HEK293 (cell line): ENCODE data around the gene MAFF.

Experiments
- FEZF1 ChIP-seq: fragments of 450-650 bp; formaldehyde crosslinking; IDR thresholded peaks from 2 replicates; pipeline ENCODE4 v1.5.1; 2016; ENCODE audit warnings: missing biosample characterization, missing genetic modification characterization
- KLF16 ChIP-seq: fragments of 450-650 bp; formaldehyde crosslinking; IDR thresholded peaks from 2 replicates; pipeline ENCODE4 v1.5.1; 2017; ENCODE audit warnings: missing biosample characterization, missing genetic modification characterization
- KLF7 ChIP-seq: fragments of 450-650 bp; formaldehyde crosslinking; IDR thresholded peaks from 2 replicates; pipeline ENCODE4 v1.5.1; 2016; ENCODE audit warnings: missing biosample characterization, missing genetic modification characterization, borderline replicate concordance
- KLF8 ChIP-seq: fragments of 450-650 bp; formaldehyde crosslinking; IDR thresholded peaks from 2 replicates; pipeline ENCODE4 v1.5.1; 2016; ENCODE audit warnings: missing biosample characterization, missing genetic modification characterization
- ZFP3 ChIP-seq: fragments of 450-650 bp; formaldehyde crosslinking; IDR thresholded peaks from 2 replicates; pipeline ENCODE4 v1.5.1; 2016; ENCODE audit warnings: low read depth, missing biosample characterization, missing genetic modification characterization
- ZNF157 ChIP-seq: fragments of 450-650 bp; formaldehyde crosslinking; IDR thresholded peaks from 2 replicates; pipeline ENCODE4 v1.5.1; 2016; ENCODE audit warnings: missing biosample characterization, missing genetic modification characterization
- ZNF2 ChIP-seq: fragments of 450-650 bp; formaldehyde crosslinking; IDR thresholded peaks from 2 replicates; pipeline ENCODE4 v1.5.1; 2016; ENCODE audit warnings: missing biosample characterization, missing genetic modification characterization
- ZNF423 ChIP-seq: fragments of 450-650 bp; formaldehyde crosslinking; IDR thresholded peaks from 2 replicates; pipeline ENCODE4 v1.5.1; 2016; ENCODE audit warnings: missing biosample characterization, missing genetic modification characterization
- ZNF433 ChIP-seq: fragments of 450-650 bp; formaldehyde crosslinking; IDR thresholded peaks from 2 replicates; pipeline ENCODE4 v1.5.1; 2016; ENCODE audit warnings: missing biosample characterization, missing genetic modification characterization, low read depth
- ZNF48 ChIP-seq: fragments of 450-650 bp; formaldehyde crosslinking; IDR thresholded peaks from 2 replicates; pipeline ENCODE4 v1.5.1; 2016; ENCODE audit warnings: missing biosample characterization, missing genetic modification characterization
- ZNF544 ChIP-seq: fragments of 450-650 bp; formaldehyde crosslinking; IDR thresholded peaks from 2 replicates; pipeline ENCODE4 v1.5.0; 2017; ENCODE audit warnings: missing biosample characterization, missing genetic modification characterization
- ZNF677 ChIP-seq: fragments of 450-650 bp; IDR thresholded peaks from 2 replicates; pipeline ENCODE4 v1.5.0; 2018; ENCODE audit warnings: missing biosample characterization, mild to moderate bottlenecking, missing genetic modification characterization, moderate library complexity
- TF ChIP-seq, protein P1 (sequence below): fragments of 450-650 bp; formaldehyde crosslinking; IDR thresholded peaks from 2 replicates; pipeline ENCODE4 v1.5.1; 2016; ENCODE audit warnings: missing biosample characterization, missing genetic modification characterization
- TF ChIP-seq, protein P2 (sequence below): fragments of 450-650 bp; formaldehyde crosslinking; conservative IDR thresholded peaks from 2 replicates; pipeline ENCODE4 v1.5.1; 2016; ENCODE audit warnings: low read depth, missing biosample characterization, missing genetic modification characterization
- TF ChIP-seq, protein P3 (sequence below): fragments of 450-650 bp; IDR thresholded peaks from 2 replicates; pipeline ENCODE4 v1.5.1; 2018; ENCODE audit warnings: missing biosample characterization, mild to moderate bottlenecking, missing genetic modification characterization
- TF ChIP-seq, protein P4 (sequence below): fragments of 450-650 bp; formaldehyde crosslinking; IDR thresholded peaks from 2 replicates; pipeline ENCODE4 v1.5.1; 2016; ENCODE audit warnings: missing biosample characterization, missing genetic modification characterization
- TF ChIP-seq, protein P5 (sequence below): fragments of 450-650 bp; formaldehyde crosslinking; IDR thresholded peaks from 2 replicates; pipeline ENCODE4 v1.5.1; 2016; ENCODE audit warnings: missing biosample characterization, missing genetic modification characterization
- TF ChIP-seq, protein P6 (sequence below): sonication (generic); formaldehyde crosslinking; IDR thresholded peaks from 2 replicates; pipeline ENCODE4 v1.8.1; 2022; ENCODE audit warnings: mild to moderate bottlenecking, moderate library complexity, missing genetic modification reagents
- TF ChIP-seq, protein P7 (sequence below): fragments of 450-650 bp; formaldehyde crosslinking; IDR thresholded peaks from 2 replicates; pipeline ENCODE4 v1.5.1; 2016; ENCODE audit warnings: missing biosample characterization, missing genetic modification characterization

MAFF gene

DNA sequence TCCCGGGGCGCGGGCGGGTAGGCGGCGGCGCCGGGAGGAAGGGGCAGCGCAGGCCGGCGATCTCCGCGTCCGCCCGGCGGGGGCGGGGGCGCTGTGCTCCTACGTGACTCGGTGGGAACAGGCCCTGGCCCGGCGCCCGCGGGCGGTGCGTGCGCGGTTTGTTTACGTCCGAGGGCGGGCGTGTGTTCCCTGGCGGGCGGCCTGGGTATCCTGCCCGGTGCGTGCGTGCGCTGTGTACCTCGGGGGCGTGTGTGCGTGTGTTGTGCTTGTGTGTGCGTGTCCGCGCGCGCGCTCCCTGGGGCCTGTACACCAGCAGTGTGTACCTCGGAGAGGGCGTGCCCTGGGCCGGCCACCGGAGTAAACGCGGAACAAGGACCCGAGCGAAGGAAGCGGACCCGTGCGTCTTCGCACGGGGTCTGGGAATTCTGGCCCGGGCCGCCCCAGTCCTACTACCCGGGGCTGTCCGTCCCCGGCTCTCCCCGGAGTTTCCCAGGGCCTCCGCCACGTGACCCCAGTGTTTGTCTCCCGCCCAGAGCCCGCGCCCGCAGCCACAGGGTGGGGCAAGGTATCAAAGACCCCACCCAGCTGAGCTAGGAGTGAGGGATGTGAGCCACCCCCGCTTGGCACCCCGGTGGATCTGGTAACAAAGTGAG lies 769 bp downstream of the MAFF start (continued):
- TF ChIP-seq ZNF423 (no peak), KLF8 (0 out of 2 replicates have a peak, but pooled peaks have one; percentile 69), ZNF544 (tag by site-specific recombination) (no peak), FEZF1 (tag by site-specific recombination) (no peak), ZNF48 (tag by site-specific recombination) (no peak), ZNF2 (tag by site-specific recombination) (no peak), ZFP3 (no peak), ZNF677 (0 out of 2 replicates have a peak, but pooled peaks have one; percentile 10), KLF16 (tag by site-specific recombination) (peak; percentile 91), ZNF433 (tag by site-specific recombination) (no peak), ZNF157 (tag by site-specific recombination) (no peak), KLF7 (tag by site-specific recombination) (peak; percentile 30; the same call in 1 of the 2 replicates)
- TF ChIP-seq, protein P1, sequence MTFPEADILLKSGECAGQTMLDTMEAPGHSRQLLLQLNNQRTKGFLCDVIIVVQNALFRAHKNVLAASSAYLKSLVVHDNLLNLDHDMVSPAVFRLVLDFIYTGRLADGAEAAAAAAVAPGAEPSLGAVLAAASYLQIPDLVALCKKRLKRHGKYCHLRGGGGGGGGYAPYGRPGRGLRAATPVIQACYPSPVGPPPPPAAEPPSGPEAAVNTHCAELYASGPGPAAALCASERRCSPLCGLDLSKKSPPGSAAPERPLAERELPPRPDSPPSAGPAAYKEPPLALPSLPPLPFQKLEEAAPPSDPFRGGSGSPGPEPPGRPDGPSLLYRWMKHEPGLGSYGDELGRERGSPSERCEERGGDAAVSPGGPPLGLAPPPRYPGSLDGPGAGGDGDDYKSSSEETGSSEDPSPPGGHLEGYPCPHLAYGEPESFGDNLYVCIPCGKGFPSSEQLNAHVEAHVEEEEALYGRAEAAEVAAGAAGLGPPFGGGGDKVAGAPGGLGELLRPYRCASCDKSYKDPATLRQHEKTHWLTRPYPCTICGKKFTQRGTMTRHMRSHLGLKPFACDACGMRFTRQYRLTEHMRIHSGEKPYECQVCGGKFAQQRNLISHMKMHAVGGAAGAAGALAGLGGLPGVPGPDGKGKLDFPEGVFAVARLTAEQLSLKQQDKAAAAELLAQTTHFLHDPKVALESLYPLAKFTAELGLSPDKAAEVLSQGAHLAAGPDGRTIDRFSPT (tag by site-specific recombination): no peak
- TF ChIP-seq, protein P2, sequence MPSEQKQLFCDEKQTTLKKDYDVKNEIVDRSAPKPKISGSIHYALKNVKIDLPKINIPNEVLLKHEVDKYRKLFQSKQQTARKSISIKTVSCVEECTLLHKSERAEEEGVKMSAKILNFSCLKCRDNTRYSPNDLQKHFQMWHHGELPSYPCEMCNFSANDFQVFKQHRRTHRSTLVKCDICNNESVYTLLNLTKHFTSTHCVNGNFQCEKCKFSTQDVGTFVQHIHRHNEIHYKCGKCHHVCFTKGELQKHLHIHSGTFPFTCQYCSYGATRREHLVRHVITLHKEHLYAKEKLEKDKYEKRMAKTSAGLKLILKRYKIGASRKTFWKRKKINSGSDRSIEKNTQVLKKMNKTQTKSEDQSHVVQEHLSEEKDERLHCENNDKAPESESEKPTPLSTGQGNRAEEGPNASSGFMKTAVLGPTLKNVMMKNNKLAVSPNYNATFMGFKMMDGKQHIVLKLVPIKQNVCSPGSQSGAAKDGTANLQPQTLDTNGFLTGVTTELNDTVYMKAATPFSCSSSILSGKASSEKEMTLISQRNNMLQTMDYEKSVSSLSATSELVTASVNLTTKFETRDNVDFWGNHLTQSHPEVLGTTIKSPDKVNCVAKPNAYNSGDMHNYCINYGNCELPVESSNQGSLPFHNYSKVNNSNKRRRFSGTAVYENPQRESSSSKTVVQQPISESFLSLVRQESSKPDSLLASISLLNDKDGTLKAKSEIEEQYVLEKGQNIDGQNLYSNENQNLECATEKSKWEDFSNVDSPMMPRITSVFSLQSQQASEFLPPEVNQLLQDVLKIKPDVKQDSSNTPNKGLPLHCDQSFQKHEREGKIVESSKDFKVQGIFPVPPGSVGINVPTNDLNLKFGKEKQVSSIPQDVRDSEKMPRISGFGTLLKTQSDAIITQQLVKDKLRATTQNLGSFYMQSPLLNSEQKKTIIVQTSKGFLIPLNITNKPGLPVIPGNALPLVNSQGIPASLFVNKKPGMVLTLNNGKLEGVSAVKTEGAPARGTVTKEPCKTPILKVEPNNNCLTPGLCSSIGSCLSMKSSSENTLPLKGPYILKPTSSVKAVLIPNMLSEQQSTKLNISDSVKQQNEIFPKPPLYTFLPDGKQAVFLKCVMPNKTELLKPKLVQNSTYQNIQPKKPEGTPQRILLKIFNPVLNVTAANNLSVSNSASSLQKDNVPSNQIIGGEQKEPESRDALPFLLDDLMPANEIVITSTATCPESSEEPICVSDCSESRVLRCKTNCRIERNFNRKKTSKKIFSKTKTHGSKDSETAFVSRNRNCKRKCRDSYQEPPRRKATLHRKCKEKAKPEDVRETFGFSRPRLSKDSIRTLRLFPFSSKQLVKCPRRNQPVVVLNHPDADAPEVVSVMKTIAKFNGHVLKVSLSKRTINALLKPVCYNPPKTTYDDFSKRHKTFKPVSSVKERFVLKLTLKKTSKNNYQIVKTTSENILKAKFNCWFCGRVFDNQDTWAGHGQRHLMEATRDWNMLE: no peak
- TF ChIP-seq, protein P3, sequence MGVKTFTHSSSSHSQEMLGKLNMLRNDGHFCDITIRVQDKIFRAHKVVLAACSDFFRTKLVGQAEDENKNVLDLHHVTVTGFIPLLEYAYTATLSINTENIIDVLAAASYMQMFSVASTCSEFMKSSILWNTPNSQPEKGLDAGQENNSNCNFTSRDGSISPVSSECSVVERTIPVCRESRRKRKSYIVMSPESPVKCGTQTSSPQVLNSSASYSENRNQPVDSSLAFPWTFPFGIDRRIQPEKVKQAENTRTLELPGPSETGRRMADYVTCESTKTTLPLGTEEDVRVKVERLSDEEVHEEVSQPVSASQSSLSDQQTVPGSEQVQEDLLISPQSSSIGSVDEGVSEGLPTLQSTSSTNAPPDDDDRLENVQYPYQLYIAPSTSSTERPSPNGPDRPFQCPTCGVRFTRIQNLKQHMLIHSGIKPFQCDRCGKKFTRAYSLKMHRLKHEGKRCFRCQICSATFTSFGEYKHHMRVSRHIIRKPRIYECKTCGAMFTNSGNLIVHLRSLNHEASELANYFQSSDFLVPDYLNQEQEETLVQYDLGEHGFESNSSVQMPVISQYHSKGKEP (tag by site-specific recombination): no peak
- TF ChIP-seq, protein P4, sequence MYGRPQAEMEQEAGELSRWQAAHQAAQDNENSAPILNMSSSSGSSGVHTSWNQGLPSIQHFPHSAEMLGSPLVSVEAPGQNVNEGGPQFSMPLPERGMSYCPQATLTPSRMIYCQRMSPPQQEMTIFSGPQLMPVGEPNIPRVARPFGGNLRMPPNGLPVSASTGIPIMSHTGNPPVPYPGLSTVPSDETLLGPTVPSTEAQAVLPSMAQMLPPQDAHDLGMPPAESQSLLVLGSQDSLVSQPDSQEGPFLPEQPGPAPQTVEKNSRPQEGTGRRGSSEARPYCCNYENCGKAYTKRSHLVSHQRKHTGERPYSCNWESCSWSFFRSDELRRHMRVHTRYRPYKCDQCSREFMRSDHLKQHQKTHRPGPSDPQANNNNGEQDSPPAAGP (tag by site-specific recombination): peak; percentile 92
- TF ChIP-seq, protein P5, sequence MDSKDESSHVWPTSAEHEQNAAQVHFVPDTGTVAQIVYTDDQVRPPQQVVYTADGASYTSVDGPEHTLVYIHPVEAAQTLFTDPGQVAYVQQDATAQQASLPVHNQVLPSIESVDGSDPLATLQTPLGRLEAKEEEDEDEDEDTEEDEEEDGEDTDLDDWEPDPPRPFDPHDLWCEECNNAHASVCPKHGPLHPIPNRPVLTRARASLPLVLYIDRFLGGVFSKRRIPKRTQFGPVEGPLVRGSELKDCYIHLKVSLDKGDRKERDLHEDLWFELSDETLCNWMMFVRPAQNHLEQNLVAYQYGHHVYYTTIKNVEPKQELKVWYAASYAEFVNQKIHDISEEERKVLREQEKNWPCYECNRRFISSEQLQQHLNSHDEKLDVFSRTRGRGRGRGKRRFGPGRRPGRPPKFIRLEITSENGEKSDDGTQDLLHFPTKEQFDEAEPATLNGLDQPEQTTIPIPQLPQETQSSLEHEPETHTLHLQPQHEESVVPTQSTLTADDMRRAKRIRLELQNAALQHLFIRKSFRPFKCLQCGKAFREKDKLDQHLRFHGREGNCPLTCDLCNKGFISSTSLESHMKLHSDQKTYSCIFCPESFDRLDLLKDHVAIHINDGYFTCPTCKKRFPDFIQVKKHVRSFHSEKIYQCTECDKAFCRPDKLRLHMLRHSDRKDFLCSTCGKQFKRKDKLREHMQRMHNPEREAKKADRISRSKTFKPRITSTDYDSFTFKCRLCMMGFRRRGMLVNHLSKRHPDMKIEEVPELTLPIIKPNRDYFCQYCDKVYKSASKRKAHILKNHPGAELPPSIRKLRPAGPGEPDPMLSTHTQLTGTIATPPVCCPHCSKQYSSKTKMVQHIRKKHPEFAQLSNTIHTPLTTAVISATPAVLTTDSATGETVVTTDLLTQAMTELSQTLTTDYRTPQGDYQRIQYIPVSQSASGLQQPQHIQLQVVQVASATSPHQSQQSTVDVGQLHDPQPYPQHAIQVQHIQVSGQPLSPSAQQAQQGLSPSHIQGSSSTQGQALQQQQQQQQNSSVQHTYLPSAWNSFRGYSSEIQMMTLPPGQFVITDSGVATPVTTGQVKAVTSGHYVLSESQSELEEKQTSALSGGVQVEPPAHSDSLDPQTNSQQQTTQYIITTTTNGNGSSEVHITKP (tag by site-specific recombination): peak; percentile 8; the same call in 1 of the 2 replicates
- TF ChIP-seq, protein P6, sequence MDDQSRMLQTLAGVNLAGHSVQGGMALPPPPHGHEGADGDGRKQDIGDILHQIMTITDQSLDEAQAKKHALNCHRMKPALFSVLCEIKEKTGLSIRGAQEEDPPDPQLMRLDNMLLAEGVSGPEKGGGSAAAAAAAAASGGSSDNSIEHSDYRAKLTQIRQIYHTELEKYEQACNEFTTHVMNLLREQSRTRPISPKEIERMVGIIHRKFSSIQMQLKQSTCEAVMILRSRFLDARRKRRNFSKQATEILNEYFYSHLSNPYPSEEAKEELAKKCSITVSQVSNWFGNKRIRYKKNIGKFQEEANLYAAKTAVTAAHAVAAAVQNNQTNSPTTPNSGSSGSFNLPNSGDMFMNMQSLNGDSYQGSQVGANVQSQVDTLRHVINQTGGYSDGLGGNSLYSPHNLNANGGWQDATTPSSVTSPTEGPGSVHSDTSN: peak; percentile 37; the same call in 1 of the 2 replicates
- TF ChIP-seq, protein P7, sequence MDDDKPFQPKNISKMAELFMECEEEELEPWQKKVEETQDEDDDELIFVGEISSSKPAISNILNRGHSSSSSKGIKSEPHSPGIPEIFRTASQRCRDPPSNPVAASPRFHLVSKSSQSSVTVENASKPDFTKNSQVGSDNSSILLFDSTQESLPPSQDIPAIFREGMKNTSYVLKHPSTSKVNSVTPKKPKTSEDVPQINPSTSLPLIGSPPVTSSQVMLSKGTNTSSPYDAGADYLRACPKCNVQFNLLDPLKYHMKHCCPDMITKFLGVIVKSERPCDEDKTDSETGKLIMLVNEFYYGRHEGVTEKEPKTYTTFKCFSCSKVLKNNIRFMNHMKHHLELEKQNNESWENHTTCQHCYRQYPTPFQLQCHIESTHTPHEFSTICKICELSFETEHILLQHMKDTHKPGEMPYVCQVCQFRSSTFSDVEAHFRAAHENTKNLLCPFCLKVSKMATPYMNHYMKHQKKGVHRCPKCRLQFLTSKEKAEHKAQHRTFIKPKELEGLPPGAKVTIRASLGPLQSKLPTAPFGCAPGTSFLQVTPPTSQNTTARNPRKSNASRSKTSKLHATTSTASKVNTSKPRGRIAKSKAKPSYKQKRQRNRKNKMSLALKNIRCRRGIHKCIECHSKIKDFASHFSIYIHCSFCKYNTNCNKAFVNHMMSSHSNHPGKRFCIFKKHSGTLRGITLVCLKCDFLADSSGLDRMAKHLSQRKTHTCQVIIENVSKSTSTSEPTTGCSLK: no peak
